ENCODE data around the gene RLN3. TPM values are rescaled to one million over a fixed set of nuclear protein-coding genes. Genes with fewer than 3 reads are reported as not detected.

Gene RLN3
- total RNA-seq, 2 donors from 2014 or later: not detected

DNA sequence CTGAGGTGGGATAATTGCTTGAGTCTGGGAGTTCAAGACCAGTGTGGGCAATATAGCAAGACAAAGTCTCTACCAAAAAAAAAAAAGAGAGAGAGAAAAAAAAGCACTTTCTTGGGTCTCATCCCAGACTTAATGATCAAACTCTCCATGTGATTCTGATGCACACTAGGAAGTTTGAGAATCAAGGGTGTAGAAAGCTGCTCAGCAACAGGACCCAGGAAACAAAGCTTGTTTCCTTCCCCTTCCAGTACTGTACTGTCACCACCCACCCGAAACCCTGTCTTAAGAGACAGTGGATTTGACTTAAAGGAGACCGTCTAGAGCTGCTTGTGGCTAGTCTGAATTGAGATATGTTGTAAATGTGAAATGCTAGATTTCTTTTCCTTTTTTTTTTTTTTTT lies 50.5 kb downstream of the RLN3 start:
- H3K9me3 ChIP-seq: no peaks in the 10 kb centered on the region
- no peak for DNase-seq
- ATAC-seq: no peak
- H3K27me3 ChIP-seq: no peaks in the 10 kb centered on the region
- H3K27ac ChIP-seq: no peak overlapping the region
- TF ChIP-seq CTCF (IDR thresholded peaks at IDR 0.05) (no peak), POLR2A (IDR thresholded peaks at IDR 0.05) (no peak)
- 52 to 78% methylated on average over 2 of the region's 2 CpGs for WGBS, 2 donors
- intact Hi-C loops (cut with DNase I): no loop called here
- H3K4me1 ChIP-seq: peaks cover 38% of the 10 kb centered on the region
- H3K4me3 ChIP-seq: no peak overlapping the region
- no peaks in the 10 kb centered on the region for H3K36me3 ChIP-seq (replicated peaks in 1 of 2; ENCODE audit: insufficient read depth in 1 of 2, low read depth in 2 of 2)

Other genes starting within 250 kb of the RLN3 start
- gene ZSWIM4, start 232.7 kb upstream of the RLN3 start, total RNA-seq: 10 to 100 TPM in 1 of 2 donors, 1 to 10 TPM in 1; 3.4 to 12.5 TPM
- gene NANOS3, start 151.0 kb upstream of the RLN3 start, total RNA-seq: not detected
- 1 to 10 TPM; 3.0 to 4.9 TPM for gene BRME1, start 122.0 kb upstream of the RLN3 start, total RNA-seq
- 10 to 100 TPM; 35.5 to 52.1 TPM for gene CC2D1A, start 121.9 kb upstream of the RLN3 start, total RNA-seq
- gene PODNL1, start 89.7 kb upstream of the RLN3 start, total RNA-seq: under 1 TPM in 1 of 2 donors, not detected in 1; 0.66 TPM
- gene DCAF15, start 75.6 kb upstream of the RLN3 start, total RNA-seq: 10 to 100 TPM in 1 of 2 donors, 1 to 10 TPM in 1; 7.0 to 20.4 TPM
- gene RFX1, start 21.8 kb upstream of the RLN3 start, total RNA-seq: 1 to 10 TPM; 3.9 to 7.6 TPM
- 1 to 10 TPM; 1.3 to 3.6 TPM for gene IL27RA, start 3.6 kb downstream of the RLN3 start, total RNA-seq
- 10 to 100 TPM; 17.4 to 28.3 TPM for gene PALM3, start 33.9 kb downstream of the RLN3 start, total RNA-seq
- gene MISP3, start 44.6 kb downstream of the RLN3 start, total RNA-seq: 10 to 100 TPM; 21.1 to 25.7 TPM
- not detected for gene C19orf67, start 57.6 kb downstream of the RLN3 start, total RNA-seq
- gene SAMD1, start 62.6 kb downstream of the RLN3 start, total RNA-seq: 10 to 100 TPM; 11.2 to 22.1 TPM
- 10 to 100 TPM; 15.5 to 22.6 TPM for gene PRKACA, start 89.6 kb downstream of the RLN3 start, total RNA-seq
- 1 to 10 TPM in 1 of 2 donors, under 1 TPM in 1; 0.26 to 1.6 TPM for gene ASF1B, start 108.4 kb downstream of the RLN3 start, total RNA-seq
- 10 to 100 TPM; 12.5 to 16.5 TPM for gene ADGRL1, start 178.0 kb downstream of the RLN3 start, total RNA-seq

Data from body of pancreas (tissue), 4 donors.